ENCODE measurements around the gene SCN3B.
A peak's percentile ranks its signal among the peaks of the same experiment; 100 is the strongest.

The SCN3B gene

DNA sequence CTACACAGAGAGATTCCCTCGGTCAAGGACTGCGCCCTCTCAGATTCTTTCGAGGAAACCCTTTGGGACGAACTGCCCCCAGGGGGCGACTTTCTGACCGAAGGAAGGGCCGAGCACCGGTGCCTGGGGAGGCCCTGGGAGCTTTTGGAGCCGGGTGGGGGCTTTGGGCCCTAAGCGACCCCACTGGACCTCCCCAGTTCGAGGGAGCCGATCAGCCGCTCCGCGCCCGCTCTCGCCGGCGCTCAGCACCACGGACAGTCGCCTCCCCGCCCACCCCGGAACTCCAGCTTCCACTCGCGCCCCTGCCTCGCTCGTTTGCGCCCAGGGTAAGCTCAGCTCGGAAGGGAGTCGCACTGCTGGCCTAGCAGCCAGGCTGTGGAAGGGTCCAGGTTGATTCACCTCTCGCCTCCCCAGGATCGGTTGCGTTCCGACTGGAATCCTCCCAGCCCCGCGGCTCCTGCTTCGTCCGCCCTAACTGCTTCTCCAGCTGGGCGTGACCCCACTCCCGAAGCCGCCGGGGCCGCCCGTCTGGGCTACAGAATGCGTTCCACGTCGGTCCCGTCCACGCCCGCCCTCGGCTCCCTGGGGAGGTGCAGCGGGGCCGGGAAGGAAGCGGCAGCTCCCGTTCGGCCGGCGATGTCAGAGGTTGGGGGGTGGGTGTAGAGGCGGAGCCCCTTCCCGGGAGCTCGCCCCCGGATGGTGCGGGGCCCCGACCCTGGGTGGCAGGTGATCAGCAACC lies 428 bp downstream of the SCN3B start:
- peak; percentile 68 for DNase-seq

DNA sequence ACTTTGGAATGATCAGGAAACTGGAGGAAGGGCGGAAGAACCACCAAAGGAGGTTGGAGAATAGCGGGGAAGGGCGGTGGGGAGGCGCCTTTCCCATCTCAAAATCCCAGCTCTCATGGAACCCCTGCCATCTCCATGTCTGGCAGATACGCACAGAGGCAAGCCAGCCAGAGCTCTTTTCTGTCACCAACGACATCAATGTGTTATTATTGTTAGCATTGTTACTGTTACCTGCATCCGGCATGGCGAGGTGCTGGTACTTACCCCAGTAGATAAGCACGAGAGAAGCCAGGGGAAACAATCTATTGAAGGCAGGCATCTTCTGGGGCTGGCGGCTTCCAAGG lies 969 bp downstream of the SCN3B start:
- no peak for DNase-seq

GRCh38 chr11:123652599-123652998 lies 1.8 kb downstream of the SCN3B start:
- DNase-seq = no peak

DNA sequence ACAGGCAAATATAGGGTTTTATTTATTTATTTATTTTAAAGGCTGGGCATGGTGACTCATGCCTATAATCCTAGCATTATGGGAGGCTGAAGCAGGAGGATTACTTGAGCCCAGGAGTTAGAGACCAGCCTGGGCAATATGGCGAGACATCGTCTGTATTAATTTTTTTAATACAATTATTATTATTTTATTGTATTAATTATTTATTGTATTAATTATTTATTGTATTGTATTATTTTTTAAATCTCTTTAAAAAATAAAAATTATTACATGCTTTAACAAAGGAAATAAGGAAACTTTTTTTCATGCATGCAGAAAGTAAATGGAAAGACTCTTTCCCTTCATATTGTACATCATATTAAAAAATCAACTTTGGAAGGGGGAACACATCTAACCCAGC lies 3.5 kb downstream of the SCN3B start:
- no peak for DNase-seq

GRCh38 chr11:123645286-123645975 lies 9.0 kb downstream of the SCN3B start:
- DNase-seq = no peak

- no peak for DNase-seq
Observed at GRCh38 chr11:123642435-123642834, 12.0 kb downstream of the SCN3B start.

- no peak for DNase-seq
Observed at GRCh38 chr11:123641495-123641840, 13.0 kb downstream of the SCN3B start.

- peak; percentile 38 for DNase-seq
Observed at GRCh38 chr11:123640677-123641494, 13.5 kb downstream of the SCN3B start.

DNA sequence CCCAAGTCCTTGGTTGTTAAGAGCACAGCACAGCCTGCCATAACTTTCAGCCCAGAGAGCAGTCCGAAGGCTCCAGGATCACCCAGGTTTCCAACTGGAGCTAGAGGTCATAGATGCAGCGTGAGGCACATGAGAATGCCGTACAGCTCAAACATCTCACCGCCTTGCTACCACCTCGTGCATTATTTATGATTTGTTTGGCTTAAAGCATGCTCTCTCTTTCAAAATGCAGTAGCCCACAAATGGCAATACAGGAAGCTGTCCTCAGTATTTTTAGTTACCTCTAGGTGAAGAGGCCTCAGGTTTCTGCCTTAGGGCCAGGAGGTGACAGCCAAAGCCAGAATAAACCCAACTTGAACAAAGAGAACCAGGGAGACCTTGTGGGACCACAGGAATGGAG lies 14.4 kb downstream of the SCN3B start:
- no peak for DNase-seq

GRCh38 chr11:123630126-123630608 lies 24.3 kb downstream of the SCN3B start:
- no peak for DNase-seq

DNA sequence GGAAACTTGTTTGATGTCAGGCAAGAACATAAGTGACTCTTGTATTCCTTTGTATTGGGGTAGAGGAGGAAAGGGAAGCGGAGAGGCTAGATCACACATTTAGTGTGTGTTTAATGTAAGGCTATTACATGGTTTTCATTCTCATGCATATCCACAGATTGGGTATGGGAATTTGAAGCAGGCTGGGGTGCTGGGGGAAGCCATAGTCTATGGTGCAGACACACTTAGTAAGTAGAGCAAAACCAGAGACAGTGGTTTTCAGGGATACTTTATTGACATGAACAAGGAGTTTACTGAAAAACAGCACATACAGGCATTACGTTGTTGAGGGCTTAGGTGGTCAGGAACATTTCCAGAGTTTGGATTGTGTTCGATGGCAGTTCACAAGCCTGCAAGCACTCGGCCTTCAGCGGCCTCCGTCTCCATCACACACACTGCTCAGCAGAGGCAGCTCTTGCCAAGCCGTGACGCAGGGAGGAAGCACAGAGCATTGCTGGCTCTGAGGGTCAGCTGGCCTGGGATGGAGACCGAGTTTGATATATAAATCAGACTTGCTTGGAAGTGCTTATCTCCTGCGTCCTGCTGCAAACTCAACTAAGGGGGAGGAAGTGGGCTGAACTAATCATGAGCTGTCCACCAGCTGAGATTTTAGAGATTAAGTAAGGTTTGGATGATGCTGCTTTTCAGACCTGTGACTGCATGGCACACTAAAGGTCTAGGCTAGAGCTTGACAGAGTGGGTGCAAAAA lies 25.3 kb downstream of the SCN3B start:
- DNase-seq = peak; percentile 63

GRCh38 chr11:123624974-123625373 lies 29.4 kb downstream of the SCN3B start:
- DNase-seq = no peak

GRCh38 chr11:123622576-123622975 lies 31.8 kb downstream of the SCN3B start:
- DNase-seq = no peak

DNA sequence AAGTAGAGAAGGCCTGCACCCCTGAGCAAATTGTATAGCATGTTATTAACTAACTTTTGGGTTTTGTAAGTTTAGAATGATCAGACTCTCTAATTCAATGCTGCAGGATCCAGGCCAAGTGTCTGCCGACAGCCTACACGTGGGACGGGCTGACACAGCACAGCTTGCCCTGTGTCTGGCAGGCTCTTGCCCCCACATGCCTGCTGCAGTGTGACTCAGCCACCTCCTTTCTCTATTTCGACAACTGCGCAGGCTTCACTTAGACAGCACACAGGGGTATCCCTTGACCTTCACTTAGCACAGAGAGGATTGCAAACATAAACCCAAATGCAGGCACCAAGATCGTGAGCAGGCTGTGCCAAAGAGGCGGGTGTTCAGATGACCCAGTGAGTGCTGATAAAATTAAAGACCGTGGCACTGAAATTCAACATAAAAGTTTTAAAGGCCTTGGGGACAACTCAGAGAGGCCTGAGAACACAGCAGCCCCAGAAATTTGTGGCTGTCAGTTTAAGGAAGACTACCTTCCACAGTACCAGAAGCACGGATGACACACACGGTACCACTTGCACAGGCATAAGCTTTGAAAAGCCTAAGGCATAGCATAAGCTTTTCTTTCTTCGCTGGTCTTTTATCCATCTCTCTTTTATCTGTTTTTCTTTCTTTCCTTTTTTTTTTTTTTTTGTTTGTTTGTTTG lies 37.8 kb downstream of the SCN3B start:
- no peak for DNase-seq

GRCh38 chr11:123611698-123612097 lies 42.7 kb downstream of the SCN3B start:
- no peak for DNase-seq

GRCh38 chr11:123608945-123609344 lies 45.5 kb downstream of the SCN3B start:
- no peak for DNase-seq

- no peak for DNase-seq
Observed at GRCh38 chr11:123608371-123608770, 46.1 kb downstream of the SCN3B start.

DNA sequence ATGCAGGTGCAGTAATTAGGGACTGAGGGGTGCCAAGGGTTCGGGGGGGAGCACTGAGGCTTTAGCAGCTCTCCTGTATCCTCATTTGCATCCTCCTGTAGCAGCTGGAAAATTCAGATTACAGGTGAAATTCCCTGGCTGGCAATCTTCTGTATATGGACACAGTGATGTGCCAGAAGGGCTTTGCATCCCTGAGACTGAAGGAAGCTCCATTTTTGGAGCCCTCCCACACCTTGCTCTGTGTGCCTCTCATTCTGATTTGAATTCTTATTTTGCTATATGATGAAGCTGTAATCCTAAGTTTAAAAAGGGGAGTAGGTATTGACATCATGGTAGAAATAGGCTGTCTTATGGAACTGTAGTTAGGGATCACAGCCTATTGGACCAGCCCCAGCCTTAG lies 46.6 kb downstream of the SCN3B start:
- no peak for DNase-seq

- DNase-seq = no peak
Observed at GRCh38 chr11:123603666-123604065, 50.8 kb downstream of the SCN3B start.

- no peak for DNase-seq
Observed at GRCh38 chr11:123601743-123602142, 52.7 kb downstream of the SCN3B start.

GRCh38 chr11:123601136-123601535 lies 53.3 kb downstream of the SCN3B start:
- no peak for DNase-seq

- DNase-seq = no peak
Observed at GRCh38 chr11:123597859-123598258, 56.6 kb downstream of the SCN3B start.

Data from femur (tissue), 1 donor.